ENCODE data around the gene GRID1.

GRID1 gene

GRCh38 chr10:85650791-85651496, 715.7 kb downstream of the GRID1 start:
- no peak for DNase-seq (ENCODE audit: low read depth in 2 of 2)

GRCh38 chr10:85649461-85649860, 717.1 kb downstream of the GRID1 start:
- no peak for DNase-seq (ENCODE audit: low read depth in 2 of 2)

- DNase-seq (ENCODE audit: low read depth in 2 of 2) = no peak
Observed at GRCh38 chr10:85648279-85648754, 718.3 kb downstream of the GRID1 start.

GRCh38 chr10:85647741-85648140, 718.9 kb downstream of the GRID1 start:
- DNase-seq (ENCODE audit: low read depth in 2 of 2) = no peak

GRCh38 chr10:85645926-85646711, 720.5 kb downstream of the GRID1 start:
- DNase-seq (ENCODE audit: low read depth in 2 of 2) = no peak

GRCh38 chr10:85645053-85645452, 721.5 kb downstream of the GRID1 start:
- DNase-seq (ENCODE audit: low read depth in 2 of 2) = no peak

GRCh38 chr10:85643845-85644525, 722.6 kb downstream of the GRID1 start:
- DNase-seq (ENCODE audit: low read depth in 2 of 2) = no peak

GRCh38 chr10:85643171-85643844, 723.3 kb downstream of the GRID1 start:
- no peak for DNase-seq (ENCODE audit: low read depth in 2 of 2)

- peak; percentile 37 to 43 for DNase-seq (ENCODE audit: low read depth in 2 of 2)
Observed at GRCh38 chr10:85642421-85643170, 724.0 kb downstream of the GRID1 start.

GRCh38 chr10:85642082-85642420, 724.5 kb downstream of the GRID1 start:
- DNase-seq (ENCODE audit: low read depth in 2 of 2) = no peak

GRCh38 chr10:85641479-85642009, 725.1 kb downstream of the GRID1 start:
- DNase-seq (ENCODE audit: low read depth in 2 of 2) = peak in 1 of 2 experiments; percentile 18

GRCh38 chr10:85638797-85639196, 727.8 kb downstream of the GRID1 start:
- no peak for DNase-seq (ENCODE audit: low read depth in 2 of 2)

GRCh38 chr10:85635650-85636049, 730.9 kb downstream of the GRID1 start:
- DNase-seq (ENCODE audit: low read depth in 2 of 2) = no peak

- DNase-seq (ENCODE audit: low read depth in 2 of 2) = no peak
Observed at GRCh38 chr10:85624511-85624910, 742.1 kb downstream of the GRID1 start.

- DNase-seq (ENCODE audit: low read depth in 2 of 2) = no peak
Observed at GRCh38 chr10:85623758-85624157, 742.8 kb downstream of the GRID1 start.

GRCh38 chr10:85623342-85623741, 743.3 kb downstream of the GRID1 start:
- no peak for DNase-seq (ENCODE audit: low read depth in 2 of 2)

GRCh38 chr10:85622425-85622824, 744.2 kb downstream of the GRID1 start:
- DNase-seq (ENCODE audit: low read depth in 2 of 2) = no peak

GRCh38 chr10:85621562-85621961, 745.0 kb downstream of the GRID1 start:
- no peak for DNase-seq (ENCODE audit: low read depth in 2 of 2)

GRCh38 chr10:85620807-85621206, 745.8 kb downstream of the GRID1 start:
- no peak for DNase-seq (ENCODE audit: low read depth in 2 of 2)

- DNase-seq (ENCODE audit: low read depth in 2 of 2) = no peak
Observed at GRCh38 chr10:85619832-85620231, 746.8 kb downstream of the GRID1 start.

- DNase-seq (ENCODE audit: low read depth in 2 of 2) = no peak
Observed at GRCh38 chr10:85618841-85619240, 747.8 kb downstream of the GRID1 start.
